HepG2 (cell line): ENCODE results near the gene COL25A1. TPM values are rescaled to one million over a fixed set of nuclear protein-coding genes. Genes with fewer than 3 reads are reported as not detected.

Experiments used
- ATAC-seq: fragments of 200-7000 bp; cut with Tn5 transposase; 3 replicates; pipeline ENCODE4 v1.9.1; 2020; ENCODE audit warnings: mild to moderate bottlenecking, moderate library complexity
- BruUV-seq: library from RNA; stranded (reverse); fragments of 400-500 nt; replicated peaks from 2 replicates; lab custom pipeline; 2021; lab: Mats Ljungman, UMichigan
- CTCF ChIA-PET: fragments of 300-600 bp; formaldehyde crosslinking; extraction: SDS; loops from one replicate; lab custom pipeline; 2021; ENCODE audit warnings: low total read pairs, inconsistent platforms, low intra/inter-chr PET ratio; lab: Yijun Ruan, JAX
- POLR2A ChIA-PET: fragments of 350-600 bp; sonication (Branson Sonifier 250); formaldehyde crosslinking; loops from one replicate; lab custom pipeline; 2020; ENCODE audit warnings: antibody characterized with exemption, inconsistent platforms; lab: Yijun Ruan, JAX
- DNase-seq: peaks from one replicate; pipeline ENCODE4 v3.0.0-alpha.2; 2015; ENCODE audit warnings: low spot score
- FAIRE-seq: peaks from 3 replicates; lab custom pipeline; 2011; peaks lifted over from hg19 to GRCh38; lab: Jason Lieb, UNC
- H2AFZ ChIP-seq: one replicate; pipeline ENCODE4 v1.6.1; 2011; ENCODE audit warnings: low read length, inconsistent platforms
- H3K27ac ChIP-seq: fragments of 300-600 bp; 3 replicates; pipeline ENCODE4 v1.8.0; 2011; ENCODE audit warnings: mixed run types, mild to moderate bottlenecking, mixed read lengths, low read length, inconsistent platforms; ENCODE audit not compliant: insufficient read depth; ENCODE audit errors: extremely low read length
- H3K27me3 ChIP-seq, 2 experiments: fragments of 200-600 bp in 1 of 2; 2 replicates in 1 of 2; 3 replicates in 1 of 2; pipeline versions ENCODE4 v1.6.0 to v1.8.0; 2011; ENCODE audit warnings: low read length in 2 of 2, mild to moderate bottlenecking in 2 of 2, moderate library complexity in 2 of 2, inconsistent platforms in 1 of 2; ENCODE audit not compliant: insufficient read depth in 2 of 2, control insufficient read depth in 1 of 2
- H3K36me3 ChIP-seq, 2 experiments: fragments of 200-600 bp in 1 of 2; replicated peaks in 1 of 2; 2 replicates in 1 of 2; 3 replicates in 1 of 2; pipeline versions ENCODE4 v1.5.1 to v1.8.0; 2011; ENCODE audit warnings: low read length in 2 of 2, inconsistent platforms in 1 of 2; ENCODE audit not compliant: insufficient read depth in 2 of 2, control insufficient read depth in 1 of 2
- H3K4me1 ChIP-seq: 2 replicates; pipeline ENCODE4 v1.5.1; 2012; ENCODE audit warnings: low read length, inconsistent platforms; ENCODE audit not compliant: insufficient read depth
- H3K4me2 ChIP-seq: 2 replicates; pipeline ENCODE4 v1.6.0; 2011; ENCODE audit warnings: low read depth, low read length, inconsistent platforms
- H3K4me3 ChIP-seq, 3 experiments: fragments of 200-600 bp in 1 of 3; sonication (generic), shearing (Covaris generic) in 1 of 3; replicated peaks in 1 of 3; 2 replicates each; pipeline ENCODE4 v1.5.1; 2011 to 2016; ENCODE audit warnings: low read length in 3 of 3, inconsistent platforms in 2 of 3, low read depth in 2 of 3, mild to moderate bottlenecking in 2 of 3, control low read depth in 1 of 3, mixed read lengths in 1 of 3; ENCODE audit not compliant: insufficient read depth in 1 of 3
- H3K79me2 ChIP-seq: one replicate; pipeline ENCODE4 v1.6.1; 2011; ENCODE audit warnings: low read length, inconsistent platforms; ENCODE audit not compliant: insufficient read depth
- H3K9ac ChIP-seq: 2 replicates; pipeline ENCODE4 v1.6.0; 2011; ENCODE audit warnings: mild to moderate bottlenecking, low read depth, low read length, inconsistent platforms; ENCODE audit not compliant: insufficient read depth
- H3K9me3 ChIP-seq: 2 replicates; pipeline ENCODE4 v1.5.1; 2012; ENCODE audit warnings: mild to moderate bottlenecking, low read length
- H4K20me1 ChIP-seq: 2 replicates; pipeline ENCODE4 v1.6.0; 2011; ENCODE audit warnings: inconsistent platforms, mild to moderate bottlenecking, low read length, moderate library complexity; ENCODE audit not compliant: insufficient read depth
- FIP1L1 ChIP-seq: fragments of 200-400 bp; formaldehyde crosslinking; IDR thresholded peaks from 2 replicates; pipeline ENCODE4 v1.6.1; 2018; ENCODE audit warnings: low read depth, mild to moderate bottlenecking, low read length, moderate library complexity, borderline replicate concordance; ENCODE audit not compliant: insufficient read depth
- GZF1 ChIP-seq: sonication (generic); formaldehyde crosslinking; IDR thresholded peaks from 2 replicates; pipeline ENCODE4 v1.5.1; 2020; ENCODE audit warnings: mild to moderate bottlenecking, missing genetic modification reagents
- HMG20B ChIP-seq: conservative IDR thresholded peaks from 2 replicates; pipeline ENCODE4 v1.6.1; 2016; ENCODE audit warnings: missing genetic modification reagents, missing compliant biosample characterization
- MBNL3 ChIP-seq: fragments of 250-450 bp; sonication (Bioruptor Pico); conservative IDR thresholded peaks from 2 replicates; pipeline ENCODE4 v1.8.0; 2022; ENCODE audit warnings: mild to moderate bottlenecking, inconsistent platforms
- PHF20 ChIP-seq: sonication (generic); formaldehyde crosslinking; IDR thresholded peaks from 2 replicates; pipeline ENCODE4 v1.5.0; 2020; ENCODE audit warnings: mild to moderate bottlenecking, missing genetic modification reagents
- REXO4 ChIP-seq: sonication (generic); formaldehyde crosslinking; IDR thresholded peaks from 2 replicates; pipeline ENCODE4 v1.8.0; 2022; ENCODE audit warnings: missing genetic modification reagents, mild to moderate bottlenecking, borderline replicate concordance
- SCMH1 ChIP-seq: sonication (generic); formaldehyde crosslinking; IDR thresholded peaks from 2 replicates; pipeline ENCODE4 v1.9.0; 2021; ENCODE audit warnings: missing genetic modification reagents, mild to moderate bottlenecking, borderline replicate concordance
- TMF1 ChIP-seq: sonication (generic); formaldehyde crosslinking; IDR thresholded peaks from 2 replicates; pipeline ENCODE4 v1.8.1; 2022; ENCODE audit warnings: low read depth, missing genetic modification reagents
- ZNF12 ChIP-seq: sonication (generic); formaldehyde crosslinking; IDR thresholded peaks from 2 replicates; pipeline ENCODE4 v1.5.0; 2020; ENCODE audit warnings: missing genetic modification reagents
- ZNF207 ChIP-seq: fragments of 450-650 bp; IDR thresholded peaks from 2 replicates; pipeline ENCODE4 v1.6.1; 2016; ENCODE audit warnings: antibody characterized with exemption, borderline replicate concordance
- ZNF407 ChIP-seq: sonication (generic); formaldehyde crosslinking; IDR thresholded peaks from one replicate; pipeline ENCODE4 v1.5.1; 2020; ENCODE audit warnings: mild to moderate bottlenecking, missing genetic modification reagents; ENCODE audit errors: not compliant biosample characterization
- ZNF580 ChIP-seq: IDR thresholded peaks from 2 replicates; pipeline ENCODE4 v1.6.1; 2016; ENCODE audit warnings: low read depth, borderline replicate concordance
- WGBS: methylation state at CpG from one replicate; pipeline ENCODE4 v1.1.6; 2017; ENCODE audit warnings: low lambda C conversion rate; 5-methylcytosine and 5-hydroxymethylcytosine counted together
- in situ Hi-C: cut with HindIII; loops from 2 replicates; pipeline ENCODE4 v1.10.0; 2017; ENCODE audit warnings: low pct_unique_long_range_greater_than_20kb; ENCODE audit not compliant: extremely low pct_ligation_motif_present
- intact Hi-C: fragments of 100-400 bp; cut with micrococcal nuclease; formaldehyde crosslinking; loops from one replicate; pipeline ENCODE4 v1.10.0; 2022; ENCODE audit not compliant: unreplicated experiment
- polyA plus RNA-seq, 8 experiments: library from polyadenylated mRNA; depleted of rRNA in 3 of 8; stranded (reverse) in 7 of 8; unstranded in 1 of 8; fragments of >200 nt; fragmentation: Illumina TruSeq in 4 of 8; extraction: Trizol in 4 of 8; gene quantifications; 2 replicates each; pipeline versions ENCODE4 v1.2.1 to v1.2.3, GENCODE V29; 2011 to 2016; ENCODE audit warnings: low read depth in 4 of 8, missing spikeins in 1 of 8, mixed read lengths in 1 of 8; ENCODE audit not compliant: insufficient read depth in 1 of 8
- total RNA-seq, 5 experiments: library from RNA; depleted of rRNA; stranded (reverse); fragments of >200 nt; fragmentation: Illumina TruSeq; extraction: Trizol; gene quantifications; 2 replicates each; pipeline ENCODE4 v1.2.3, GENCODE V29; 2016; ENCODE audit warnings: low read depth in 1 of 5

The COL25A1 gene
- total and polyA plus RNA-seq, 2 of the 13 experiments (the other 11 are each of a cell fraction or from before 2014, with no cell fraction given), result not detected

GRCh38 chr4:109083911-109084310 lies 218.5 kb downstream of the COL25A1 start:
- TF ChIP-seq ZNF580 (CRISPR knock-in tag), result no peak
- TF ChIP-seq ZNF207, result no peak
- TF ChIP-seq ZNF12, result no peak
- no peak for TF ChIP-seq GZF1 (CRISPR knock-in tag)
- no peak for TF ChIP-seq PHF20 (CRISPR knock-in tag)
- no peaks in the 10 kb centered on the region for H3K4me1 ChIP-seq
- H3K27ac ChIP-seq, result no peak overlapping the region
- ChIA-PET CTCF (no interaction called here), POLR2A (no interaction called here)
- no peak overlapping the region for H3K4me3 ChIP-seq
- no peaks in the 10 kb centered on the region for H3K9me3 ChIP-seq
- H3K4me2 ChIP-seq, result no peak overlapping the region
- H3K27me3 ChIP-seq, result no peaks in the 10 kb centered on the region
- BruUV-seq, result no TSS peak
- in situ Hi-C loops (no loop called here), intact Hi-C loops (no loop called here)
- FAIRE-seq (no peak), DNase-seq (no peak), ATAC-seq (no peak)
- no peaks in the 10 kb centered on the region for H4K20me1 ChIP-seq
- H3K9ac ChIP-seq, result no peak overlapping the region
- H3K36me3 ChIP-seq, result no peaks in the 10 kb centered on the region
- no peaks in the 10 kb centered on the region for H3K79me2 ChIP-seq
- H2AFZ ChIP-seq, result no peak overlapping the region
- WGBS, result 26% methylated on average over 3 of the region's 3 CpGs

- in situ Hi-C loops (no loop called here), intact Hi-C loops (no loop called here)
- H4K20me1 ChIP-seq, result no peaks in the 10 kb centered on the region
- FAIRE-seq, result no peak
- no peaks in the 10 kb centered on the region for H3K4me1 ChIP-seq
- H3K36me3 ChIP-seq, result no peaks in the 10 kb centered on the region
- ChIA-PET CTCF (no interaction called here), POLR2A (no interaction called here)
- no TSS peak for BruUV-seq
- no peak overlapping the region for H3K4me3 ChIP-seq
- no peak for ATAC-seq
- no peaks in the 10 kb centered on the region for H3K79me2 ChIP-seq
- H3K9ac ChIP-seq, result no peak overlapping the region
- H3K9me3 ChIP-seq, result no peaks in the 10 kb centered on the region
- no peaks in the 10 kb centered on the region for H3K27me3 ChIP-seq
- H3K27ac ChIP-seq, result no peak overlapping the region
- H2AFZ ChIP-seq, result no peak overlapping the region
- H3K4me2 ChIP-seq, result no peak overlapping the region
- WGBS, result 18% methylated on average over 4 of the region's 4 CpGs
- no peak for DNase-seq
- TF ChIP-seq FIP1L1, result no peak
- TF ChIP-seq MBNL3, result no peak
- no peak for TF ChIP-seq TMF1
- TF ChIP-seq ZNF407, result no peak
- TF ChIP-seq HMG20B (CRISPR knock-in tag), result no peak
- no peak for TF ChIP-seq REXO4 (CRISPR knock-in tag)
- TF ChIP-seq SCMH1 (CRISPR knock-in tag), result no peak
Measured at GRCh38 chr4:109079731-109080130, 222.7 kb downstream of the COL25A1 start.
